Suprapubic skin (tissue), 4 donors: ENCODE data around the gene LIN28A. TPM values are rescaled to one million over a fixed set of nuclear protein-coding genes. Genes with fewer than 3 reads are reported as not detected.
"Not testable (repeated sequence)": the region's sequence is repeated elsewhere in the genome, so short reads cannot be mapped to it uniquely, and the experiment has no call there.

Source experiments
- DNase-seq, 2 donors: peaks; one replicate each; pipeline ENCODE4 v3.0.0-alpha.2; 2019; ENCODE audit warnings: low spot score in 2 of 2
- H3K27ac ChIP-seq: fragments of 200-600 bp; sonication (generic); one replicate; pipeline ENCODE4 v1.5.1; 2019
- H3K27me3 ChIP-seq: fragments of 200-600 bp; sonication (generic); one replicate; pipeline ENCODE4 v1.5.1; 2019
- H3K36me3 ChIP-seq: fragments of 200-600 bp; sonication (generic); one replicate; pipeline ENCODE4 v1.5.1; 2019
- H3K4me1 ChIP-seq: fragments of 200-600 bp; sonication (generic); one replicate; pipeline ENCODE4 v1.5.1; 2019
- H3K4me3 ChIP-seq: fragments of 200-600 bp; sonication (generic); one replicate; pipeline ENCODE4 v1.5.1; 2019; ENCODE audit warnings: mild to moderate bottlenecking
- H3K9me3 ChIP-seq: fragments of 200-600 bp; sonication (generic); one replicate; pipeline ENCODE4 v1.5.1; 2019
- CTCF ChIP-seq, 2 donors: fragments of 200-600 bp in 1 of 2; fragments of 450-650 bp in 1 of 2; sonication (generic) in 1 of 2; IDR thresholded peaks; one replicate each; pipeline ENCODE4 v1.5.1; 2016 to 2019; ENCODE audit warnings: antibody characterized with exemption in 2 of 2, mild to moderate bottlenecking in 1 of 2, moderate library complexity in 1 of 2
- EP300 ChIP-seq: sonication (generic); formaldehyde crosslinking; IDR thresholded peaks from one replicate; pipeline ENCODE4 v1.6.1; 2017; ENCODE audit warnings: antibody characterized with exemption
- POLR2A ChIP-seq, 2 donors: fragments of 450-650 bp; IDR thresholded peaks; one replicate each; pipeline ENCODE4 v1.6.1; 2017; ENCODE audit warnings: antibody characterized with exemption in 2 of 2, mild to moderate bottlenecking in 2 of 2, moderate library complexity in 2 of 2
- POLR2AphosphoS5 ChIP-seq, 3 donors: sonication (generic); formaldehyde crosslinking; IDR thresholded peaks; one replicate each; pipeline ENCODE4 v1.6.1; 2017; ENCODE audit warnings: antibody characterized with exemption in 3 of 3
- WGBS: methylation state at CpG from one replicate; pipeline ENCODE4 v1.1.5; 2018; 5-methylcytosine and 5-hydroxymethylcytosine counted together
- total RNA-seq, 4 donors: library from RNA; depleted of rRNA; stranded (reverse); fragments of >200 nt; gene quantifications; one replicate each; pipeline ENCODE4 v1.1.0, GENCODE V29; 2016

LIN28A gene
- total RNA-seq, 4 donors from 2014 or later = not detected

GRCh38 chr1:26372039-26372438, 38.6 kb upstream of the LIN28A start:
- Histone ChIP-seq H3K9me3 (no peaks in the 10 kb centered on the region), H3K27ac (no peak overlapping the region), H3K27me3 (peaks cover 12% of the 10 kb centered on the region), H3K4me3 (no peak overlapping the region), H3K4me1 (peaks cover 4% of the 10 kb centered on the region), H3K36me3 (no peaks in the 10 kb centered on the region)
- WGBS = 57% methylated on average over 5 of the region's 5 CpGs
- TF ChIP-seq POLR2AphosphoS5 (IDR thresholded peaks at IDR 0.05) (no peak), POLR2A (IDR thresholded peaks at IDR 0.05) (no peak), EP300 (no peak), CTCF (IDR thresholded peaks at IDR 0.05) (no peak)
- DNase-seq = no peak

DNA sequence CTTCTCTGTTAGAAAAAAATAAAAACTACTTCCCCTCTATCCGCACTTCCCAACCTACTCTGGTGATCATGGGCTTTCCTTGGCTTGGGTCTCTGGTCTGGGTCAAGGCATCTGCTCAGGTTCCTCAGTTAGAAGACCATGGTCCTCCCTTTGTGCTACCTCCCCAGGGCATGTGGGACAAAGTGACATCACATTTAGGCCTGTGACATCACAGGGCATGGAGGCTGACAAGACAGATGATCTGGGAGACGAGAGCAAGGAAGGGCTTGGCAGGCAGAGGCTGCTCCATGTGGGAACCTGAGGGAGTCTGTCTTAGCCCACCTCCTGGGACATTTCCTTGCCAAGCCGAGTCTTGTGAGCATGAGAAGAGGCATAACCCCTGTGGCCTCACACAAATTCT, 38.0 kb upstream of the LIN28A start, which contains the start of gene ZNF683:
Gene ZNF683 (minus strand): TSS at position 140 of the 400 bp plus-strand sequence. CDS start 4,179 bp downstream, outside the sequence.
- H3K27ac ChIP-seq, H3K27me3 ChIP-seq, H3K36me3 ChIP-seq, H3K4me3 ChIP-seq, DNase-seq, H3K4me1 ChIP-seq, H3K9me3 ChIP-seq: not testable (repeated sequence)
- WGBS = 71% methylated on average over 2 of the region's 3 CpGs

GRCh38 chr1:26373281-26373680, 37.3 kb upstream of the LIN28A start:
- DNase-seq = no peak
- Histone ChIP-seq H3K27me3 (peaks cover 4% of the 10 kb centered on the region), H3K36me3 (no peaks in the 10 kb centered on the region), H3K9me3 (no peaks in the 10 kb centered on the region), H3K4me3 (no peak overlapping the region), H3K27ac (no peak overlapping the region), H3K4me1 (peaks cover 16% of the 10 kb centered on the region)
- TF ChIP-seq EP300 (no peak), POLR2A (IDR thresholded peaks at IDR 0.05) (no peak), CTCF (IDR thresholded peaks at IDR 0.05) (no peak), POLR2AphosphoS5 (IDR thresholded peaks at IDR 0.05) (no peak)
- WGBS = 80% methylated on average over 4 of the region's 4 CpGs

GRCh38 chr1:26373789-26374188, 36.8 kb upstream of the LIN28A start:
- WGBS = 55% methylated on average over 2 of the region's 2 CpGs
- no peak overlapping the region for H3K4me3 ChIP-seq
- TF ChIP-seq POLR2A (IDR thresholded peaks at IDR 0.05) (no peak), POLR2AphosphoS5 (IDR thresholded peaks at IDR 0.05) (no peak), CTCF (IDR thresholded peaks at IDR 0.05) (no peak), EP300 (no peak)
- H3K36me3 ChIP-seq = no peaks in the 10 kb centered on the region
- H3K9me3 ChIP-seq = no peaks in the 10 kb centered on the region
- H3K27me3 ChIP-seq = no peaks in the 10 kb centered on the region
- no peak overlapping the region for H3K27ac ChIP-seq
- peaks cover 21% of the 10 kb centered on the region for H3K4me1 ChIP-seq
- no peak for DNase-seq

DNA sequence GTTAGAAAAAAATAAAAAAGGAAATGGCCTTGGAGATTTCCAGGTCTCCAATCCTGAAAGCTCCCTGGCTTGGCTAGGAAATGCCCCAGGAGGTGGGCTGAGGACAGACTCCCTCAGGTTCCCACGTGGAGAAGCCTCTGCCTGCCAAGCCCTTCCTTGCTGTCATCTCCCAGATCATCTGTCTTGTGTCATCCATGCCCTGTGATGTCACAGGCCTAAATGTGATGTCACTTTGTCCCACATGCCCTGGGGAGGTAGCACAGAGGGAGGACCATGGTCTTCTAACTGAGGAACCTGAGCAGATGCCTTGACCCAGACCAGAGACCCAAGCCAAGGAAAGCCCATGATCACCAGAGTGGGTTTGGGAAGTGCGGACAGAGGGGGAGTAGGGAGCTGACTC, 36.3 kb upstream of the LIN28A start:
- H3K36me3 ChIP-seq, H3K27ac ChIP-seq, DNase-seq, H3K27me3 ChIP-seq, H3K9me3 ChIP-seq, H3K4me3 ChIP-seq: not testable (repeated sequence)
- 87% methylated on average over 1 of the region's 2 CpGs for WGBS
- H3K4me1 ChIP-seq = peaks cover 24% of the 10 kb centered on the region

GRCh38 chr1:26375081-26375480, 35.5 kb upstream of the LIN28A start:
- 75% methylated on average over 6 of the region's 6 CpGs for WGBS
- Histone ChIP-seq H3K27me3 (peaks cover 2% of the 10 kb centered on the region), H3K27ac (no peak overlapping the region), H3K9me3 (no peaks in the 10 kb centered on the region), H3K4me1 (peaks cover 24% of the 10 kb centered on the region), H3K4me3 (no peak overlapping the region), H3K36me3 (no peaks in the 10 kb centered on the region)
- TF ChIP-seq POLR2A (IDR thresholded peaks at IDR 0.05) (no peak), POLR2AphosphoS5 (IDR thresholded peaks at IDR 0.05) (no peak), CTCF (IDR thresholded peaks at IDR 0.05) (no peak), EP300 (no peak)
- DNase-seq = no peak
